ENCODE data around the gene MFF. TPM values are rescaled to one million over a fixed set of nuclear protein-coding genes. Genes with fewer than 3 reads are reported as not detected.

Gene MFF
- total RNA-seq (2021; fragmentation: NEBNext Ultra II Directional; extraction: Animal tissue kit (Norgen Biotek cat#: 25700)) = 86.8 and 89.5 TPM in 2 replicates
- polyA plus RNA-seq (2011; rRNA removed) = 26.4 and 36.2 TPM in 2 replicates
- 48.2 TPM for polyA plus RNA-seq (2011; cell fraction: cytosol; rRNA removed)
- polyA plus RNA-seq (2011; cell fraction: nucleus; rRNA removed) = 21.2 TPM
- polyA plus RNA-seq (2012, experiment 1 of 2) = 67.6 to 91.9 TPM (median 75.3 TPM) in 4 replicates
- 44.9 TPM for polyA plus RNA-seq (2012, experiment 2 of 2)
- 85.1 TPM for polyA plus RNA-seq (2013, experiment 1 of 2)
- 89.0 TPM for polyA plus RNA-seq (2013, experiment 2 of 2)
- 28.7 and 31.6 TPM in 2 replicates for polyA minus RNA-seq (2011; rRNA and poly(A)+ RNA removed)
- polyA minus RNA-seq (2011; cell fraction: cytosol; rRNA and poly(A)+ RNA removed) = 52.0 TPM
- 63.8 TPM for polyA minus RNA-seq (2011; cell fraction: nucleus; rRNA and poly(A)+ RNA removed)
- long read RNA-seq, experiment 1, transcript MFF-205 (7 exons, 1,085 nt) = major isoform, 20 of 91 reads
- long read RNA-seq, experiment 1, transcript MFF-207 (6 exons, 1,548 nt) = minor isoform, 6 of 91 reads
- long read RNA-seq, experiment 1, transcript MFF-203 (8 exons, 1,716 nt) = minor isoform, 7 of 91 reads
- long read RNA-seq, experiment 1, partial matches to known transcripts = 28 of 91 reads
- long read RNA-seq, experiment 1, other reads (novel, unspliced or antisense) = 19 of 91 reads
- long read RNA-seq, experiment 2, partial matches to known transcripts = 1 of 9 reads
- long read RNA-seq, experiment 2, other reads (novel, unspliced or antisense) = 2 of 9 reads

DNA sequence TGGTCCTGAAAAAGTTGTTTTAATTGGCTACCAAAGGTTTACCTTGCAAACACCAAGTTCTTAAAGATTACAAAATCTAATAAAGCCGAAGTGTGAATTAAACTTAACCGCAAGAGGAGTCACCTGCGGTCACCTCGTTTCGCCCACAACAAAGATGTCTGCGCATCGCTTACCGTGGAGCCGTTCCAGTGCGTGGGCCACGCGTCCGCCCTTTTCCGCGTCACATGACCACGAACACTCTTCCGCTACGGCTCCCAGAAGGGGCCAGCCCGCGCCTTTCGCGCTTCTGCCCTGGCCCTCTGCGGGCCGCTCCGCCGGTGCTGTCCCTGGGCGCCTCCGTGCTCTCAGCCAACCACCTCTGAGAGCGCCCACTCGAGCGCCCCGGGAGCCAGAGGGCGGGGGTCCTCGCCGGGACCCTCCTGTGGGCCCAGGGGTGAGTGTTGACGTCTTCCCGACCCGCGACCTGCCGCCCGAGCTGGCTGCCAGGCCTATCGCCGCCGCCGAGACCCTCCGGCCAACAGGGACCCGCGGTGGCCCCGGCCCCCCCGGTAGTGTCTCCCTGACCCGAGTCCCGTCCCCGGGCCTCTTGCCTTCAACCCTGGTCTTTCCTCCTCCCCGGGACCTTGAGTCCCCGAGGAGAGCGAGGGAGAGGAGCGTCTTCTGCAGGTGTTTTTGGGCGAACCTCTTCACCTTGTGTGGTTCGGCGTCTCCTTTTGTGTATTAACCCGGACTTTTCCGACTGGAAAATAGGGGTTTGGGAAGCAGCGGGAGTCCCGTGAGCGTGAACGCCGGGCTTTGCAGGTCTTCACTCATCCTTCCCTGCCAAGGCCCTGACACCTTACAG lies at the start of gene MFF:
Gene MFF (plus strand): TSS at position 257 of the 844 bp plus-strand sequence. CDS start 5,415 bp downstream, outside the sequence.
- Histone ChIP-seq H3K4me3 (ENCODE audit: extremely low read depth in 1 of 4, insufficient read depth in 2 of 4, low read depth in 3 of 4, low read length in 4 of 4) (peak within 1 kb of the TSS; percentile 56 to 95 (median 82)), H3K27ac (ENCODE audit: low read depth, low read length) (peak within 1 kb of the TSS; percentile 71), H2BK5ac (ENCODE audit: low read depth, low read length) (peak within 1 kb of the TSS; percentile 66), H3K36me3 (ENCODE audit: control insufficient read depth in 2 of 4, insufficient read depth in 4 of 4, low read length in 3 of 4) (peaks cover 0 to 6% (median 2%) of the 10 kb centered on the region in 4 experiments; a peak in 3 of 8 replicates), H2AK5ac (ENCODE audit: low read depth, low read length) (no peak within 1 kb of the TSS), H2BK20ac (ENCODE audit: low read length) (no peak within 1 kb of the TSS), H2BK120ac (replicated peaks; ENCODE audit: low read depth, low read length) (no peak within 1 kb of the TSS), H3K79me2 (ENCODE audit: control insufficient read depth in 1 of 2, insufficient read depth in 2 of 2, low read length in 2 of 2) (peaks cover 4 to 48% of the 10 kb centered on the region in 2 experiments; a peak in 3 of 4 replicates), H3K4me2 (ENCODE audit: insufficient read depth in 1 of 2, low read depth in 2 of 2, low read length in 2 of 2) (peak within 1 kb of the TSS; percentile 69 to 85), H4K8ac (ENCODE audit: extremely low read depth, insufficient read depth, low read length) (peak within 1 kb of the TSS; percentile 81; the same call in 1 of the 2 replicates), H3K23ac (ENCODE audit: insufficient read length) (no peak within 1 kb of the TSS), H3K9me3 (ENCODE audit: insufficient read depth in 2 of 2, low read depth in 1 of 2, low read length in 1 of 2) (peaks cover 9 to 22% of the 10 kb centered on the region in 2 experiments; a peak in 3 of 4 replicates), H2BK12ac (ENCODE audit: low read depth, low read length) (no peak within 1 kb of the TSS; the same call in 1 of the 2 replicates), H3K4me1 (replicated peaks in 1 of 4; ENCODE audit: control insufficient read depth in 3 of 4, insufficient read depth in 4 of 4, low read length in 3 of 4) (no peaks in the 10 kb centered on the region; a peak in 2 of 7 replicates), H3K79me1 (ENCODE audit: low read depth, low read length) (no peaks in the 10 kb centered on the region), H3K27me3 (replicated peaks in 1 of 4; ENCODE audit: control insufficient read depth in 3 of 4, extremely low read depth in 1 of 4, insufficient read depth in 3 of 4, low read length in 3 of 4) (no peaks in the 10 kb centered on the region), H2BK15ac (ENCODE audit: low read length) (no peak within 1 kb of the TSS), H4K5ac (ENCODE audit: insufficient read length, low read depth, low read length) (no peak within 1 kb of the TSS), H4K20me1 (replicated peaks in 1 of 2; ENCODE audit: control insufficient read depth in 1 of 2, insufficient read depth in 2 of 2, low read length in 2 of 2) (peaks cover 0 to 3% of the 10 kb centered on the region in 2 experiments), H3K56ac (replicated peaks; ENCODE audit: insufficient read length, low read depth, low read length) (no peak within 1 kb of the TSS), H3K14ac (ENCODE audit: insufficient read length) (no peak within 1 kb of the TSS), H3K18ac (ENCODE audit: extremely low read depth, low read length) (peak within 1 kb of the TSS; percentile 97), H4K91ac (replicated peaks; ENCODE audit: insufficient read length, low read length) (no peak within 1 kb of the TSS), H2AFZ (ENCODE audit: low read length) (peak within 1 kb of the TSS; percentile 95), H3K9ac (replicated peaks in 1 of 4; ENCODE audit: extremely low read depth in 1 of 4, low read depth in 3 of 4, low read length in 3 of 4) (peak within 1 kb of the TSS; percentile 66 to 83 (median 78)), H3K23me2 (ENCODE audit: low read depth, low read length) (no peaks in the 10 kb centered on the region; the same call in 1 of the 2 replicates), H3K4ac (replicated peaks; ENCODE audit: insufficient read length, low read depth, low read length) (peak within 1 kb of the TSS; percentile 41)
- DNase-seq (ENCODE audit: low read depth in 1 of 2, low spot score in 2 of 2) (peak; percentile 61 to 86), FAIRE-seq (peak; percentile 36)
- ChIA-PET POLR2A (ENCODE audit: partially characterized antibody) (interaction anchor here (0.8 to 2.2 kb wide), 5 partner anchors 11 to 28 kb away, joined by 3 to 9 read pairs (median 4); no protein-coding TSS in a partner anchor), CTCF (ENCODE audit: partially characterized antibody) (interaction anchor here (0.7 kb wide), 3 partner anchors 22 to 831 kb away, joined by 3 to 4 read pairs (median 3); no protein-coding TSS in a partner anchor)
- WGBS, 2 experiments (ENCODE audit: extremely low coverage in 1 of 2, insufficient coverage in 1 of 2, insufficient read length in 1 of 2, insufficient replicate concordance in 2 of 2, low coverage in 1 of 2, low lambda C conversion rate in 2 of 2, missing lambda C conversion rate in 1 of 2) = 2% methylated on average over 53 of the region's 67 CpGs; no CpG with 5 or more reads in 1 of the 2 experiments
- TF ChIP-seq SP4 (IDR thresholded peaks at IDR 0.05; ENCODE audit: low read length) (peak; percentile 76; the same call in 1 of the 2 replicates), EGR1 (IDR thresholded peaks at IDR 0.05; ENCODE audit: borderline replicate concordance, low read depth, low read length) (peak; percentile 88; the same call in 1 of the 2 replicates), CBX8 (IDR thresholded peaks at IDR 0.05; ENCODE audit: borderline replicate concordance, low read depth, low read length) (no peak), POLR2A (IDR thresholded peaks at IDR 0.05; ENCODE audit: control extremely low read depth in 1 of 2, low read depth in 2 of 2, low read length in 2 of 2) (peak; percentile 43 to 84), NANOG (IDR thresholded peaks at IDR 0.05; ENCODE audit: insufficient read depth, low read depth, low read length, poor library complexity, severe bottlenecking) (peak; percentile 2), TCF12 (IDR thresholded peaks at IDR 0.05; ENCODE audit: low read depth, low read length) (0 out of 2 replicates have a peak, but pooled peaks have one; percentile 18), SIX5 (IDR thresholded peaks at IDR 0.05; ENCODE audit: low read depth, low read length) (peak; percentile 24)
- TF ChIP-seq, protein P1, sequence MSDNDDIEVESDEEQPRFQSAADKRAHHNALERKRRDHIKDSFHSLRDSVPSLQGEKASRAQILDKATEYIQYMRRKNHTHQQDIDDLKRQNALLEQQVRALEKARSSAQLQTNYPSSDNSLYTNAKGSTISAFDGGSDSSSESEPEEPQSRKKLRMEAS (IDR thresholded peaks at IDR 0.05) = peak; percentile 99

All from H1 (cell line).